SU-DHL-6 (cell line): ENCODE measurements around the gene DCDC2.
"Not testable (repeated sequence)": the region's sequence is repeated elsewhere in the genome, so short reads cannot be mapped to it uniquely, and the experiment has no call there.

Experiments
- H2AFZ ChIP-seq: fragments of 200-600 bp; sonication (generic); 2 replicates; pipeline ENCODE4 v1.6.1; 2014; ENCODE audit warnings: low read depth, mild to moderate bottlenecking, moderate library complexity, mixed read lengths, antibody characterized with exemption, low read length; ENCODE audit not compliant: severe bottlenecking
- H3F3A ChIP-seq: fragments of 200-600 bp; shearing (Covaris generic); 2 replicates; pipeline ENCODE4 v1.6.0; 2016; ENCODE audit warnings: antibody characterized with exemption, mild to moderate bottlenecking; ENCODE audit not compliant: insufficient read depth
- H3K27ac ChIP-seq: fragments of 200-600 bp; sonication (generic); 2 replicates; pipeline ENCODE4 v1.5.1; 2016; ENCODE audit warnings: low read depth, mild to moderate bottlenecking, low read length, moderate library complexity, mixed read lengths
- H3K27me3 ChIP-seq: fragments of 200-600 bp; sonication (generic), shearing (Covaris generic); 2 replicates; pipeline ENCODE4 v1.6.0; 2014; ENCODE audit warnings: mild to moderate bottlenecking, low read length
- H3K36me3 ChIP-seq: fragments of 200-600 bp; sonication (generic); 2 replicates; pipeline ENCODE4 v1.6.1; 2014; ENCODE audit warnings: mild to moderate bottlenecking, low read length, mixed read lengths
- H3K4me2 ChIP-seq: fragments of 300-600, 200-600 bp; shearing (Covaris generic), sonication (generic); 2 replicates; pipeline ENCODE4 v1.6.0; 2014; ENCODE audit warnings: low read length, low read depth, mild to moderate bottlenecking; ENCODE audit not compliant: poor library complexity, severe bottlenecking
- H3K4me3 ChIP-seq: fragments of 200-600 bp; sonication (generic); 2 replicates; pipeline ENCODE4 v1.5.1; 2014; ENCODE audit warnings: antibody characterized with exemption, low read length, mild to moderate bottlenecking, mixed read lengths; ENCODE audit not compliant: insufficient read depth, poor library complexity, severe bottlenecking
- H3K79me2 ChIP-seq: fragments of 200-600 bp; sonication (generic); 2 replicates; pipeline ENCODE4 v1.6.1; 2014; ENCODE audit warnings: mild to moderate bottlenecking, low read length, moderate library complexity; ENCODE audit not compliant: insufficient read depth
- H3K9ac ChIP-seq: fragments of 200-600 bp; sonication (generic); 2 replicates; pipeline ENCODE4 v1.7.0; 2014; ENCODE audit warnings: mild to moderate bottlenecking, low read length
- H3K9me2 ChIP-seq: fragments of 200-600 bp; sonication (generic); replicated peaks from 2 replicates; pipeline ENCODE4 v1.6.1; 2014; ENCODE audit warnings: low read length; ENCODE audit not compliant: insufficient read depth
- H3K9me3 ChIP-seq: fragments of 200-600 bp; sonication (generic); 2 replicates; pipeline ENCODE4 v1.6.1; 2014; ENCODE audit warnings: low read length, mixed read lengths; ENCODE audit not compliant: insufficient read depth
- H4K20me1 ChIP-seq: fragments of 200-600 bp; sonication (generic); 2 replicates; pipeline ENCODE4 v1.6.1; 2014; ENCODE audit warnings: low read depth, mild to moderate bottlenecking, antibody characterized with exemption, low read length, moderate library complexity, mixed read lengths
- CTCF ChIP-seq: fragments of 200-600 bp; sonication (generic); IDR thresholded peaks from one replicate; pipeline ENCODE4 v1.5.1; 2017; ENCODE audit warnings: antibody characterized with exemption, mild to moderate bottlenecking, low read length, moderate library complexity; ENCODE audit not compliant: insufficient read depth, poor library complexity, severe bottlenecking
- EZH2phosphoT487 ChIP-seq: fragments of 200-600 bp; sonication (generic), shearing (Covaris generic); conservative IDR thresholded peaks from 2 replicates; pipeline ENCODE4 v1.6.1; 2018; ENCODE audit warnings: mild to moderate bottlenecking, antibody characterized with exemption, low read length, moderate library complexity, mixed read lengths

DCDC2 gene

GRCh38 chr6:24240943-24241342 is 116.9 kb downstream of the DCDC2 start:
- no peak overlapping the region for H3K4me3 ChIP-seq
- no peaks in the 10 kb centered on the region for H3F3A ChIP-seq
- no peaks in the 10 kb centered on the region for H3K27me3 ChIP-seq
- no peaks in the 10 kb centered on the region for H4K20me1 ChIP-seq
- no peak overlapping the region for H3K27ac ChIP-seq
- TF ChIP-seq CTCF, result no peak
- TF ChIP-seq EZH2phosphoT487, result no peak
- H3K4me2 ChIP-seq, result no peak overlapping the region
- H3K9ac ChIP-seq, result no peak overlapping the region
- no peaks in the 10 kb centered on the region for H3K36me3 ChIP-seq
- no peaks in the 10 kb centered on the region for H3K9me2 ChIP-seq
- no peak overlapping the region for H2AFZ ChIP-seq
- no peaks in the 10 kb centered on the region for H3K79me2 ChIP-seq
- H3K9me3 ChIP-seq, result no peaks in the 10 kb centered on the region

- Histone ChIP-seq H3K79me2 (no peaks in the 10 kb centered on the region), H3K27ac (no peak overlapping the region), H2AFZ (no peak overlapping the region), H3K36me3 (no peaks in the 10 kb centered on the region), H3K27me3 (no peaks in the 10 kb centered on the region), H3K4me2 (no peak overlapping the region), H3K9me2 (no peaks in the 10 kb centered on the region), H3F3A (no peaks in the 10 kb centered on the region), H3K9me3 (no peaks in the 10 kb centered on the region), H3K4me3 (no peak overlapping the region), H3K9ac (no peak overlapping the region), H4K20me1 (no peaks in the 10 kb centered on the region)
- no peak for TF ChIP-seq CTCF
- no peak for TF ChIP-seq EZH2phosphoT487
Observed at GRCh38 chr6:24240380-24240928, 117.4 kb downstream of the DCDC2 start.

GRCh38 chr6:24238700-24239099 is 119.2 kb downstream of the DCDC2 start:
- no peaks in the 10 kb centered on the region for H3K9me2 ChIP-seq
- no peaks in the 10 kb centered on the region for H3F3A ChIP-seq
- H3K27ac ChIP-seq, result no peak overlapping the region
- no peaks in the 10 kb centered on the region for H3K79me2 ChIP-seq
- H3K4me2 ChIP-seq, result no peak overlapping the region
- no peak overlapping the region for H3K4me3 ChIP-seq
- no peaks in the 10 kb centered on the region for H4K20me1 ChIP-seq
- no peak overlapping the region for H3K9ac ChIP-seq
- no peak overlapping the region for H2AFZ ChIP-seq
- H3K27me3 ChIP-seq, result no peaks in the 10 kb centered on the region
- no peak for TF ChIP-seq CTCF
- TF ChIP-seq EZH2phosphoT487, result no peak
- no peaks in the 10 kb centered on the region for H3K36me3 ChIP-seq
- no peaks in the 10 kb centered on the region for H3K9me3 ChIP-seq

- H3K79me2 ChIP-seq, H3K4me2 ChIP-seq, H3K4me3 ChIP-seq, H3K36me3 ChIP-seq, H3K9me3 ChIP-seq, H3K27me3 ChIP-seq, H3K9ac ChIP-seq, H3K9me2 ChIP-seq, H2AFZ ChIP-seq, H4K20me1 ChIP-seq, H3F3A ChIP-seq, H3K27ac ChIP-seq: not testable (repeated sequence)
Observed at GRCh38 chr6:24236779-24237178, 121.1 kb downstream of the DCDC2 start.
